Upper lobe of left lung (tissue), 6 donors: ENCODE results near the gene SLCO3A1. TPM values are rescaled to one million over a fixed set of nuclear protein-coding genes. Genes with fewer than 3 reads are reported as not detected.

Experiments
- ATAC-seq, 2 donors: fragments of 200-7000 bp; cut with Tn5 transposase; one replicate each; pipeline ENCODE4 v1.9.1; 2022; ENCODE audit warnings: mild to moderate bottlenecking in 2 of 2, moderate library complexity in 2 of 2; ENCODE audit not compliant: low FRiP score in 2 of 2
- DNase-seq, 2 donors: peaks; one replicate each; pipeline ENCODE4 v3.0.0-alpha.2; 2019 to 2020
- H3K27ac ChIP-seq, 4 donors: fragments of 200-600 bp; sonication (generic); one replicate each; pipeline ENCODE4 v1.5.1; 2016 to 2019
- H3K27me3 ChIP-seq, 4 donors: fragments of 200-600 bp; sonication (generic); one replicate each; pipeline ENCODE4 v1.5.1; 2017 to 2019
- H3K36me3 ChIP-seq, 4 donors: fragments of 200-600 bp; sonication (generic); one replicate each; pipeline ENCODE4 v1.5.1; 2016 to 2019
- H3K4me1 ChIP-seq, 4 donors: fragments of 200-600 bp; sonication (generic); one replicate each; pipeline ENCODE4 v1.5.1; 2018 to 2019
- H3K4me3 ChIP-seq, 4 donors: fragments of 200-600 bp; sonication (generic); one replicate each; pipeline ENCODE4 v1.5.1; 2017 to 2019; ENCODE audit warnings: mild to moderate bottlenecking in 2 of 4, moderate library complexity in 1 of 4
- H3K9me3 ChIP-seq, 4 donors: fragments of 200-600 bp; sonication (generic); one replicate each; pipeline ENCODE4 v1.5.1; 2018 to 2019
- CTCF ChIP-seq, 6 experiments: fragments of 450-650 bp in 4 of 6; fragments of 200-600 bp in 2 of 6; sonication (generic) in 2 of 6; IDR thresholded peaks; one replicate each; pipeline ENCODE4 v1.5.1; 2016 to 2019; ENCODE audit warnings: antibody characterized with exemption in 6 of 6
- EP300 ChIP-seq, 4 donors: sonication (generic); formaldehyde crosslinking; IDR thresholded peaks; one replicate each; pipeline ENCODE4 v1.5.1; 2017; ENCODE audit warnings: antibody characterized with exemption in 4 of 4, control low read depth in 2 of 4
- POLR2A ChIP-seq, 4 donors: fragments of 450-650 bp; IDR thresholded peaks; one replicate each; pipeline ENCODE4 v1.5.1; 2016 to 2017; ENCODE audit warnings: antibody characterized with exemption in 4 of 4, mild to moderate bottlenecking in 2 of 4
- POLR2AphosphoS5 ChIP-seq, 2 donors: sonication (generic); formaldehyde crosslinking; IDR thresholded peaks; one replicate each; pipeline ENCODE4 v1.5.1; 2017; ENCODE audit warnings: antibody characterized with exemption in 2 of 2
- WGBS, 2 donors: methylation state at CpG; one replicate each; pipeline ENCODE4 v1.1.5; 2017 to 2018; 5-methylcytosine and 5-hydroxymethylcytosine counted together
- total RNA-seq, 6 donors: library from RNA; depleted of rRNA in 4 of 6; stranded (reverse); fragments of >200 nt in 4 of 6; gene quantifications; one replicate each; pipeline versions ENCODE4 v1.1.0 to v1.2.1, GENCODE V29; 2016 to 2021
- donor health status: DM: no; HTN: no; CAD: no; lungs with moderate emphysema.
- donor health status: DM: no; HTN: yes; CAD: no; lungs with severe emphysema.

The SLCO3A1 gene
- total RNA-seq, 6 donors from 2014 or later, result 29.3 to 56.6 (median 46.7) TPM

GRCh38 chr15:92097474-92098178 is 244.1 kb downstream of the SLCO3A1 start:
- TF ChIP-seq POLR2AphosphoS5 (IDR thresholded peaks at IDR 0.05), result no peak
- TF ChIP-seq POLR2A (IDR thresholded peaks at IDR 0.05), result no peak
- TF ChIP-seq EP300 (IDR thresholded peaks at IDR 0.05), result no peak
- peak; percentile 22 to 67 (median 60) for TF ChIP-seq CTCF (IDR thresholded peaks at IDR 0.05)
- Histone ChIP-seq H3K36me3 (peaks cover 0 to 16% (median 0%) of the 10 kb centered on the region in 4 donors), H3K27ac (no peak overlapping the region), H3K4me1 (peaks cover 0 to 14% (median 3%) of the 10 kb centered on the region in 4 donors), H3K27me3 (no peaks in the 10 kb centered on the region), H3K9me3 (no peaks in the 10 kb centered on the region), H3K4me3 (no peak overlapping the region)
- peak; percentile 72 to 73 for ATAC-seq
- DNase-seq, result no peak
- WGBS, 2 donors, result 36 to 44% methylated on average over 12 to 17 of the region's 17 CpGs

- peak in 1 of 2 donors; percentile 46 for ATAC-seq
- DNase-seq, result no peak
- Histone ChIP-seq H3K4me1 (peaks cover 0 to 14% (median 3%) of the 10 kb centered on the region in 4 donors), H3K4me3 (no peak overlapping the region), H3K36me3 (peaks cover 0 to 16% (median 0%) of the 10 kb centered on the region in 4 donors), H3K9me3 (no peaks in the 10 kb centered on the region), H3K27me3 (no peaks in the 10 kb centered on the region), H3K27ac (no peak overlapping the region)
- WGBS, 2 donors, result 83 to 87% methylated on average over 5 of the region's 5 CpGs
- TF ChIP-seq POLR2AphosphoS5 (IDR thresholded peaks at IDR 0.05), result peak in 1 of 2 donors; percentile 18
- no peak for TF ChIP-seq EP300 (IDR thresholded peaks at IDR 0.05)
Observed at GRCh38 chr15:92098869-92099268, 245.4 kb downstream of the SLCO3A1 start.

- H3K36me3 ChIP-seq, result peaks cover 0 to 30% (median 2%) of the 10 kb centered on the region in 4 donors
- no peak overlapping the region for H3K27ac ChIP-seq
- no peak for ATAC-seq
- peaks cover 0 to 10% (median 3%) of the 10 kb centered on the region in 4 donors for H3K4me1 ChIP-seq
- no peaks in the 10 kb centered on the region for H3K27me3 ChIP-seq
- DNase-seq, result no peak
- no peaks in the 10 kb centered on the region for H3K9me3 ChIP-seq
- TF ChIP-seq CTCF (IDR thresholded peaks at IDR 0.05) (no peak), POLR2A (IDR thresholded peaks at IDR 0.05) (no peak), EP300 (IDR thresholded peaks at IDR 0.05) (no peak), POLR2AphosphoS5 (IDR thresholded peaks at IDR 0.05) (no peak)
- 93 to 94% methylated on average over 2 of the region's 2 CpGs for WGBS, 2 donors
- H3K4me3 ChIP-seq, result no peak overlapping the region
Observed at GRCh38 chr15:92100301-92100700, 246.8 kb downstream of the SLCO3A1 start.

GRCh38 chr15:92100751-92101150 is 247.2 kb downstream of the SLCO3A1 start:
- Histone ChIP-seq H3K4me1 (peaks cover 0 to 7% (median 3%) of the 10 kb centered on the region in 4 donors), H3K27me3 (no peaks in the 10 kb centered on the region), H3K36me3 (peaks cover 0 to 32% (median 2%) of the 10 kb centered on the region in 4 donors), H3K9me3 (no peaks in the 10 kb centered on the region), H3K4me3 (no peak overlapping the region), H3K27ac (no peak overlapping the region)
- DNase-seq, result no peak
- ATAC-seq, result no peak
- no peak for TF ChIP-seq EP300 (IDR thresholded peaks at IDR 0.05)
- no peak for TF ChIP-seq POLR2A (IDR thresholded peaks at IDR 0.05)
- TF ChIP-seq CTCF (IDR thresholded peaks at IDR 0.05), result no peak
- no peak for TF ChIP-seq POLR2AphosphoS5 (IDR thresholded peaks at IDR 0.05)
- 88 to 91% methylated on average over 2 of the region's 2 CpGs for WGBS, 2 donors

- 73 to 87% methylated on average over 9 of the region's 9 CpGs for WGBS, 2 donors
Observed at GRCh38 chr15:92101708-92102394, 248.3 kb downstream of the SLCO3A1 start.

More at GRCh38 chr15:92101708-92102394, 248.3 kb downstream of the SLCO3A1 start:
- H3K4me3 ChIP-seq, result no peak overlapping the region
- peaks cover 0 to 25% (median 4%) of the 10 kb centered on the region in 4 donors for H3K36me3 ChIP-seq
- no peaks in the 10 kb centered on the region for H3K9me3 ChIP-seq
- H3K27me3 ChIP-seq, result no peaks in the 10 kb centered on the region
- ATAC-seq (no peak), DNase-seq (no peak)
- TF ChIP-seq EP300 (IDR thresholded peaks at IDR 0.05), result no peak
- no peak for TF ChIP-seq POLR2AphosphoS5 (IDR thresholded peaks at IDR 0.05)
- TF ChIP-seq POLR2A (IDR thresholded peaks at IDR 0.05), result no peak
- TF ChIP-seq CTCF (IDR thresholded peaks at IDR 0.05), result no peak
- H3K27ac ChIP-seq, result no peak overlapping the region
- peaks cover 0 to 7% (median 2%) of the 10 kb centered on the region in 4 donors for H3K4me1 ChIP-seq
